ENCODE results near the gene ZNF407.

The ZNF407 gene

GRCh38 chr18:74589811-74590210 is 7.9 kb upstream of the ZNF407 start:
- DNase-seq: no peak

DNA sequence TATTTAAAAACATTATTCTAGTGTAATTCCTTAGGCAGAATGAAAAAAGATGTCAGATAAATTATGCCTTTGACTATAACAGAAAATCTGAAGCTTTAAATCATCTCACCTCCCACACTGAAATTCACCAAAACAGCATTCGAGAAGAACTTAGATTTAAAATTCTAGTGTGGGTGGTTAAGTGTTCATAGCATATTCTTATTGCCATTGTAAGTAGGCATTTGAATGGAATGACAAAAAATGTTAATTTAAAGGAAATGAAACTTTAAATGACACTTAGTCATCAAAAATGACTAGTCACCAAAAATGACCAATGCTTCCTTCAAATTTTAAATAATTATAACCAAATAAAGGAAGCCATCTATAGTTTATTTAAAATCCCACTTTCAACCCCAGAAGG is 7.0 kb upstream of the ZNF407 start:
- DNase-seq: no peak

DNA sequence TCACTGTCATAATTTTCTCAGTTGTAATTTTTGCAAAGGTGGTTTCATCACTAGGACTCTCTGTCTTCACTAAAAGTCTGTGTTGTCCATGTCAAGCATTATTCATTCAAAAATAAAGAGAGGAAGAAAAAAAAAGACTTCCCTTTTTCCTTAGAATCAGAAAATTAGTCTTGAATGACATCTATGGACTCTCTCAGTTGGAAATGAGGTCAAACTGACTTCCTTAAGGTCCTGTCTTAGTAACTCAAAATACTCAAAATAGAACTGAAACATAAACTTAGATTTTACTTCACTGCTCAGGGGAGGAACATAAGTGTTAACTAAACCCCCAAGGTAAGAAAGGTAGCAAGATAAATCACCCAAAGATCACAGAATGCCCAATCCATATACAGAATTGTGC is 2.2 kb upstream of the ZNF407 start:
- no peak for DNase-seq

- peak; percentile 24 to 66 for DNase-seq
Measured at GRCh38 chr18:74597034-74597661, 522 bp upstream of the ZNF407 start.

GRCh38 chr18:74598350-74599001 is 806 bp downstream of the ZNF407 start:
- DNase-seq: peak; percentile 45 to 76

DNA sequence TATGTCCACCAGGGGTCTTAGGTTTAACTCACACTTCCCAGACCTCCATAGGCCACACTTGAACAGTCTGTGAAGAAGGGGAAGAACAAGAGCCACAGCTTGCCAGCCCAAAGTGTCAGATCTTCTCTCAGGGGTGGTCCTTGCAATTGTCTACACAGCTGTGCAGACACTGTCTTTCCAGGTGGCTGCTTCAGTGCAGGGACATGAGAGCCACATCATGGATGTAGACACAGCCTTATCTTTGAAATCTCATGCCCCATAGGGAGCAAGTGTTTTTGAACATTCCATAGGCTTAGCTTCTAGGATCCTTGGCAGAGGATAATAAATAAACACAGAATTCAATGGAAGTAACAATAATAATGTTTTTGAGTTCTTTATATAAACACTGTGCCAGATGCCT is 6.7 kb downstream of the ZNF407 start:
- no peak for DNase-seq

DNA sequence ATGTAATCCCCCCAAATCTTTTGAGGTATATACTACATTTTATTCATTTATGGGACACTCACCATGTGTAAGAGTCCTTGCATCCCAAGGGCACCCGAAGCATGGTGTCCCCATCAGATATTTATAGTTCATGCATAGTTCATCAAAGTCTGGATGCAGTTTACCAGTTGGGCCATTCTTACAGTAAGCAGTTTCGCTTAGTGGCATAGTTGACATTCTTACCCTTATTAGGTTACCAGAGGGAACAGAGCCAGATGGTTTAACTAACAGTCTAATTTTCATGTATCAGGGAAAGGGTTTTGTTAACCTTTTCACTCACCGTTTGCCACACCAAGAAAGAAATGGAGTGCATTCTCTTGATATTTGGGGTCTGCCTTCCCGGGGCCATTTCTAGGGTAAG is 7.1 kb downstream of the ZNF407 start:
- DNase-seq: peak in 1 of 2 experiments; percentile 8

GRCh38 chr18:74608681-74609080 is 11.0 kb downstream of the ZNF407 start:
- DNase-seq: no peak

- no peak for DNase-seq
Measured at GRCh38 chr18:74609535-74609934, 11.9 kb downstream of the ZNF407 start.

DNA sequence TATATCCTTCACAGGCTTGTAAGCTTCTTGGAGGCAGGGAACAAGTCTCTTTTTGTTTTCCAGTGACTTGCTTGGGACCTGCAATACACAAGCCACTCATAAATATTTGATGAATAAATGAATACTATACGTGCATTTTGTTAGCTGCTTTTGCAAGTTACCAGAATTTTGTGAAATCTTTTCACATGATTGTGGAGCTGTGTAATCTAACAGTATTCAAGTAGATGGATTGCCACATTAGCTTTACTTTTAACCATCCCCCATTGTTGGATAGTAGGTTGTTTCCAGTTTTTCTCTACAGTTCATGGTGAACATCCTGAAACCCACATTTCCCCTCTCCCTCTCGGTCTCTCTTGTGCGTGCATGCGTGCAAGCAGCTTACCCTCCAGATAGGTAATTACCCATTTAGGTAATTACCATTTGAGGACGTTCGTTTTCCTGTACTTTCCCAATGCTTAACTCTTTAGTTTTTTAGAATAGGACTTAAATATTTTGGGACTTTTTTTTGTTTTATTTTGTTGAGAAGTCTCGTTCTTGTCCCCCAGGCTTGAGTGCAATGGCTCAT is 12.5 kb downstream of the ZNF407 start:
- no peak for DNase-seq

GRCh38 chr18:74610860-74611259 is 13.2 kb downstream of the ZNF407 start:
- DNase-seq: no peak

- no peak for DNase-seq
Measured at GRCh38 chr18:74611765-74612164, 14.1 kb downstream of the ZNF407 start.

- DNase-seq: no peak
Measured at GRCh38 chr18:74613381-74613780, 15.7 kb downstream of the ZNF407 start.

DNA sequence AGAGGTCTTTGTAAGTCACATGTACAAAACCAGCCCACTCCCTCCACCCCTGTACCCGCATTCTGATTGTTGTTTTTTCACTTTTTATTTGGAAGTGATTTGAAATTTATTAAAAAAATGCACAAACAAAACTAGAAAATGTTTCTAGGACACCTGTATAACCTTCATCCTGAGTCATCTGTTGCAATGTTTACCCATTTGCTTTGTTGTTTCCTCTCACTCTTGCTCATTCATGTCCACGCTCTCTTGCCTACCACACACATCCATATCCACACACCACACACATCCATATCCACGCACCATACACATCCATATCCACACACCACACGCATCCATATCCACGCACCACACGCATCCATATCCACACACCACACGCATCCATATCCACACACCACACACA is 18.8 kb downstream of the ZNF407 start:
- DNase-seq: no peak

- DNase-seq: no peak
Measured at GRCh38 chr18:74617486-74617885, 19.8 kb downstream of the ZNF407 start.

DNA sequence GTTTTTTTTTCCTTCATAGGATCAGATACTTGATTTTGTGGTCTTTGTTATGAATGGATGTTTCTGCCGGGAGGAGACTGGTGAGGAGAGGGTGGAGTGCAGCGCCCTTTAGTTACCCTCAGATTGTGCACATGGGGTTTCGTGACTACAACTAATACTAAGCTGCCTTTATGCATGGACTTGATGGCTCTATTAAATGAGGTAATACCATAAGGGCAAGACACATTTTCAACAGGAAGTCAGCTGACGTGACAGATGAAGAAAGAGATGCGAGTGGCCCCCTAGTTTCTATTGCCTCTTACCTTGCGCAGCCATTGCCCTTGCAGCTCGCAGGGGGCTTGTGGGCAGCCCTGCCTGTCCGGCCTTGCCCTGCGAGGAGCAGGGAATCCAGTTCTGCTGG is 24.4 kb downstream of the ZNF407 start:
- DNase-seq: no peak

GRCh38 chr18:74623047-74623816 is 25.6 kb downstream of the ZNF407 start:
- DNase-seq: peak in 1 of 2 experiments; percentile 2

GRCh38 chr18:74624466-74624865 is 26.8 kb downstream of the ZNF407 start:
- DNase-seq: no peak

- no peak for DNase-seq
Measured at GRCh38 chr18:74625157-74625556, 27.5 kb downstream of the ZNF407 start.

DNA sequence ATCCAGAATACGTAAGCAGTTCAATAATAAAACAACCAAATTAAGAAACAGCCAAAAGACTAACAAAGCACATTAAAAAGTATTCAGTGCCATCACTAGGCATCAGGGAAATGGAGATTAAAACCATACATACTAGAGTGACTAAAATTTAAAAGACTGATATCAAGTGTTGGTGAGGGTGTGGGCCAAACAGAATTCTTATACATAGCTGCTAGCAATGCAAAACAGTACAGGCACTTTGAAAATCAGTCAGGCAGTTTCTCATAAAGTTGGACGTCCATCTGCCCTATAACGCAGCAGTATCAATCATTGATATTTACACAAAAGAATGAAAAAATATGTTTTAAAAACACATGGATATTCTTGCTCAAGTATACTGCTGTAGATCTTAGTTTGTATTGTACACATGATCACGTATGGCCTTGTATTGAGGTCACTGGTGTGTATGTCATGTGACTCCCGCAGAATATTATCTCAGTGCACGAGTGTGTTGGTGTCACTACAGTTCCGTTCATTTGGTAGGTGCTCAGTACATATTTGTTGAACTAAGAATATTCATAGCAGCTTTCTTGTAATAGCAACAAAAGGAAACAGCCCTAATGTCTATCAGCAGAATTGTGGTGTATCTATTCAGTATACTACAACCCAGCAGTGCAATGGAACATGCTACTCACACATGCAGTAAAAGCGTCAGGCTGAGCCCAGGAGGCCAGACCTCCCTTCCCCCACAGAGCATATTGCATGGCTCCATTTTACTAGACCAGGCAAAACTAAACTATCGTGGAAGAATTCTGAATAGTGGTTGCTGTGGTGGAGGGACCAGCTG is 28.6 kb downstream of the ZNF407 start:
- DNase-seq: no peak

DNA sequence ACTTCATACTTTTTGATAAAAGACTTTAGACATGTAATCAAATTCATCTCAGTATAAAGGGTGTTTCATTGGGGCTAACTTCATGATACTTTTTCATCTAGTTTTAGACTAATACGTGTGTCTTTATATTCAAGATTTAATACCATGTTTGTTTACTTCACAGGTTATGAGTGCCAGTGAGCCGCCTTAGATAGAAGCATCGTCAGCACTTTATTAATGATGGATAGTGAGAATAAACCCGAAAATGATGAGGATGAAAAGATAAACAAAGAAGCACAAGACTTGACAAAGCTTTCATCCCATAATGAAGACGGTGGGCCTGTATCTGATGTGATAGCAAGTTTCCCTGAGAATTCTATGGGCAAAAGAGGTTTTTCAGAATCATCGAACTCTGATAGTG is 33.1 kb downstream of the ZNF407 start:
- DNase-seq: no peak

- DNase-seq: no peak
Measured at GRCh38 chr18:74631212-74631611, 33.5 kb downstream of the ZNF407 start.

All from NCI-H524 (cell line).